Skin epidermis (tissue), 12 donors: ENCODE data around the gene ATP8B3.

ENCODE experiments used
- H3K27ac ChIP-seq, 21 experiments: fragments of 200-600 bp; sonication (generic) in 11 of 21; one replicate each; pipeline ENCODE4 v1.5.0; 2020; ENCODE audit warnings: mild to moderate bottlenecking in 3 of 21, inconsistent platforms in 2 of 21, moderate library complexity in 2 of 21
- H3K4me3 ChIP-seq, 7 experiments: fragments of 200-600 bp; sonication (generic) in 2 of 7; one replicate each; pipeline ENCODE4 v1.5.0; 2020; ENCODE audit warnings: inconsistent platforms in 2 of 7, mild to moderate bottlenecking in 2 of 7, moderate library complexity in 1 of 7

Gene ATP8B3

GRCh38 chr19:1752009-1752756, 59.9 kb downstream of the ATP8B3 start:
- Histone ChIP-seq H3K4me3 (no peak overlapping the region), H3K27ac (no peak overlapping the region)

GRCh38 chr19:1751367-1752008, 60.6 kb downstream of the ATP8B3 start:
- Histone ChIP-seq H3K4me3 (no peak overlapping the region), H3K27ac (no peak overlapping the region)

GRCh38 chr19:1750343-1751021, 61.6 kb downstream of the ATP8B3 start:
- H3K27ac ChIP-seq = no peak overlapping the region
- no peak overlapping the region for H3K4me3 ChIP-seq

GRCh38 chr19:1749373-1750342, 62.4 kb downstream of the ATP8B3 start:
- peak overlapping the region in 2 of 7 experiments; percentile 2 to 11 for H3K4me3 ChIP-seq
- H3K27ac ChIP-seq = no peak overlapping the region

GRCh38 chr19:1748873-1749341, 63.2 kb downstream of the ATP8B3 start:
- no peak overlapping the region for H3K27ac ChIP-seq
- peak overlapping the region in 2 of 7 experiments; percentile 1 to 17 for H3K4me3 ChIP-seq

GRCh38 chr19:1748115-1748872, 63.8 kb downstream of the ATP8B3 start:
- H3K4me3 ChIP-seq = peak overlapping the region in 3 of 7 experiments; percentile 1 to 17 (median 9)
- H3K27ac ChIP-seq = no peak overlapping the region

GRCh38 chr19:1747285-1748114, 64.6 kb downstream of the ATP8B3 start:
- Histone ChIP-seq H3K27ac (no peak overlapping the region), H3K4me3 (peak overlapping the region in 2 of 7 experiments; percentile 1 to 17)

GRCh38 chr19:1746401-1747284, 65.4 kb downstream of the ATP8B3 start:
- H3K4me3 ChIP-seq = no peak overlapping the region
- no peak overlapping the region for H3K27ac ChIP-seq

GRCh38 chr19:1745589-1746031, 66.5 kb downstream of the ATP8B3 start:
- Histone ChIP-seq H3K4me3 (no peak overlapping the region), H3K27ac (no peak overlapping the region)

GRCh38 chr19:1744822-1745563, 67.1 kb downstream of the ATP8B3 start:
- no peak overlapping the region for H3K4me3 ChIP-seq
- no peak overlapping the region for H3K27ac ChIP-seq

GRCh38 chr19:1744133-1744665, 67.9 kb downstream of the ATP8B3 start:
- Histone ChIP-seq H3K4me3 (no peak overlapping the region), H3K27ac (no peak overlapping the region)

GRCh38 chr19:1742989-1743696, 68.9 kb downstream of the ATP8B3 start:
- H3K27ac ChIP-seq = no peak overlapping the region
- H3K4me3 ChIP-seq = no peak overlapping the region

- Histone ChIP-seq H3K27ac (no peak overlapping the region), H3K4me3 (no peak overlapping the region)
These were observed 72.0 kb downstream of the ATP8B3 start for GRCh38 chr19:1739960-1740629.

GRCh38 chr19:1736927-1737326, 75.1 kb downstream of the ATP8B3 start:
- no peak overlapping the region for H3K4me3 ChIP-seq
- H3K27ac ChIP-seq = no peak overlapping the region

GRCh38 chr19:1736280-1736679, 75.8 kb downstream of the ATP8B3 start:
- Histone ChIP-seq H3K27ac (no peak overlapping the region), H3K4me3 (no peak overlapping the region)
